PC-9 (cell line): Measurements from ENCODE around the gene NRG4. TPM values are rescaled to one million over a fixed set of nuclear protein-coding genes. Genes with fewer than 3 reads are reported as not detected.
"Not testable (repeated sequence)": the region's sequence is repeated elsewhere in the genome, so short reads cannot be mapped to it uniquely, and the experiment has no call there.

Experiments
- BruUV-seq: library from RNA; stranded (reverse); fragments of 400-500 nt; replicated peaks from 2 replicates; lab custom pipeline; 2021; lab: Mats Ljungman, UMichigan
- CTCF ChIA-PET: fragments of 300-600 bp; sonication (Branson Sonifier 250); formaldehyde crosslinking; loops from one replicate; lab custom pipeline; 2022; ENCODE audit warnings: antibody characterized with exemption; lab: Charles Lee
- POLR2A ChIA-PET: fragments of 300-600 bp; sonication (Branson Sonifier 250); formaldehyde crosslinking; loops from one replicate; lab custom pipeline; 2022; ENCODE audit warnings: antibody characterized with exemption; ENCODE audit not compliant: unreplicated experiment; lab: Charles Lee
- DNase-seq, 2 experiments: peaks; one replicate each; pipeline versions ENCODE4 v3.0.0 to v3.0.0-alpha.2; 2015 to 2022; ENCODE audit warnings: mixed read lengths in 1 of 2
- H2AFZ ChIP-seq: fragments of 200-600 bp; sonication (generic); 2 replicates; pipeline ENCODE4 v1.8.1; 2017; ENCODE audit warnings: antibody characterized with exemption
- H3F3A ChIP-seq: fragments of 200-600 bp; sonication (generic); 2 replicates; pipeline ENCODE4 v1.8.1; 2017; ENCODE audit warnings: antibody characterized with exemption, mild to moderate bottlenecking, low read depth; ENCODE audit not compliant: insufficient read depth
- H3K27ac ChIP-seq: fragments of 200-600 bp; sonication (generic); 2 replicates; pipeline ENCODE4 v1.6.1; 2016; ENCODE audit warnings: mixed run types
- H3K27me3 ChIP-seq: fragments of 200-600 bp; sonication (generic); 2 replicates; pipeline ENCODE4 v1.6.1; 2016; ENCODE audit warnings: low read depth, mixed run types; ENCODE audit not compliant: insufficient read depth
- H3K36me3 ChIP-seq: fragments of 200-600 bp; sonication (generic); 2 replicates; pipeline ENCODE4 v1.6.1; 2016; ENCODE audit warnings: low read depth, mixed run types
- H3K4me1 ChIP-seq: fragments of 200-600 bp; sonication (generic); replicated peaks from 2 replicates; pipeline ENCODE4 v1.6.1; 2016; ENCODE audit warnings: mixed run types; ENCODE audit not compliant: insufficient read depth
- H3K4me2 ChIP-seq: fragments of 200-600 bp; sonication (generic); 2 replicates; pipeline ENCODE4 v1.6.1; 2017; ENCODE audit warnings: mixed run types
- H3K4me3 ChIP-seq: fragments of 200-600 bp; sonication (generic); 2 replicates; pipeline ENCODE4 v1.6.1; 2016; ENCODE audit warnings: mixed run types
- H3K79me2 ChIP-seq: fragments of 200-600 bp; sonication (generic); 2 replicates; pipeline ENCODE4 v1.6.1; 2017; ENCODE audit warnings: low read depth, mixed run types
- H3K9me2 ChIP-seq: fragments of 200-600 bp; sonication (generic); 2 replicates; pipeline ENCODE4 v1.8.1; 2017; ENCODE audit warnings: mild to moderate bottlenecking; ENCODE audit not compliant: insufficient read depth
- H3K9me3 ChIP-seq: fragments of 200-600 bp; sonication (generic); 2 replicates; pipeline ENCODE4 v1.8.1; 2016; ENCODE audit warnings: low read depth; ENCODE audit not compliant: insufficient read depth
- H4K20me1 ChIP-seq: fragments of 200-600 bp; sonication (generic); 2 replicates; pipeline ENCODE4 v1.8.1; 2017; ENCODE audit not compliant: insufficient read depth
- EZH2 ChIP-seq: fragments of 200-600 bp; sonication (generic); IDR thresholded peaks from 2 replicates; pipeline ENCODE4 v1.8.0; 2017; ENCODE audit warnings: antibody characterized with exemption, low read depth
- intact Hi-C: fragments of 100-400 bp; cut with micrococcal nuclease; formaldehyde crosslinking; loops from one replicate; pipeline ENCODE4 v1.10.0; 2022; ENCODE audit not compliant: unreplicated experiment
- total RNA-seq: library from RNA; stranded (reverse); gene quantifications from 2 replicates; pipeline ENCODE4 v1.2.3, GENCODE V29; 2021
- TF ChIP-seq, protein P1 (sequence below): fragments of 200-600 bp; sonication (generic); conservative IDR thresholded peaks from 2 replicates; pipeline ENCODE4 v1.6.1; 2017; ENCODE audit warnings: mixed run types, antibody characterized with exemption, mild to moderate bottlenecking, moderate library complexity

Gene NRG4
- total RNA-seq, 1 experiment from 2014 or later = 11.3 TPM

DNA sequence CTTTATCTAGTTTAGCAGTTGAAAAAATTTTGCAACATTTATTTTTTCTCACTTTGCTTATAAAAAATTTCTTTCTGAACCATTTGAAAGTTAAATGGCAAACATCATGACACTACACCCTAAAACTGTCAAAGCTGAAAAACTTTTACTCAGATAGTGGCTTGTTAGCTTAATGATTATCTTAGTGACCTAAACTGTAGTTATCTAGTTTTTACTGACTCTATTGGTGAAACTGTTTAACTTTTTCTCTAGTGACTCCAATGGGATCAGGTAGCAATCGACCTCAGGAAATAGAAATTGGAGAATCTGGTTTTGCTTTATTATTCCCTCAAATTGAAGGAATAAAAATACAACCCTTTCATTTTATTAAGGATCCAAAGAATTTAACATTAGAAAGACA lies 95.2 kb downstream of the NRG4 start:
- H3K27ac ChIP-seq = no peak overlapping the region
- no peaks in the 10 kb centered on the region for H3K9me2 ChIP-seq
- no peaks in the 10 kb centered on the region for H3K27me3 ChIP-seq
- H3K4me2 ChIP-seq = no peak overlapping the region
- 0 out of 2 replicates have a peak, but pooled peaks cover 7% of the 10 kb centered on the region for H3K36me3 ChIP-seq
- intact Hi-C loops = no loop called here
- 0 out of 2 replicates have a peak, but pooled peaks cover under 1% of the 10 kb centered on the region for H3K79me2 ChIP-seq
- BruUV-seq = no TSS peak
- DNase-seq = no peak
- H2AFZ ChIP-seq = no peak overlapping the region
- TF ChIP-seq EZH2 = no peak
- TF ChIP-seq, protein P1, sequence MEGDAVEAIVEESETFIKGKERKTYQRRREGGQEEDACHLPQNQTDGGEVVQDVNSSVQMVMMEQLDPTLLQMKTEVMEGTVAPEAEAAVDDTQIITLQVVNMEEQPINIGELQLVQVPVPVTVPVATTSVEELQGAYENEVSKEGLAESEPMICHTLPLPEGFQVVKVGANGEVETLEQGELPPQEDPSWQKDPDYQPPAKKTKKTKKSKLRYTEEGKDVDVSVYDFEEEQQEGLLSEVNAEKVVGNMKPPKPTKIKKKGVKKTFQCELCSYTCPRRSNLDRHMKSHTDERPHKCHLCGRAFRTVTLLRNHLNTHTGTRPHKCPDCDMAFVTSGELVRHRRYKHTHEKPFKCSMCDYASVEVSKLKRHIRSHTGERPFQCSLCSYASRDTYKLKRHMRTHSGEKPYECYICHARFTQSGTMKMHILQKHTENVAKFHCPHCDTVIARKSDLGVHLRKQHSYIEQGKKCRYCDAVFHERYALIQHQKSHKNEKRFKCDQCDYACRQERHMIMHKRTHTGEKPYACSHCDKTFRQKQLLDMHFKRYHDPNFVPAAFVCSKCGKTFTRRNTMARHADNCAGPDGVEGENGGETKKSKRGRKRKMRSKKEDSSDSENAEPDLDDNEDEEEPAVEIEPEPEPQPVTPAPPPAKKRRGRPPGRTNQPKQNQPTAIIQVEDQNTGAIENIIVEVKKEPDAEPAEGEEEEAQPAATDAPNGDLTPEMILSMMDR = no peak
- H3F3A ChIP-seq = 0 out of 2 replicates have a peak, but pooled peaks cover 4% of the 10 kb centered on the region
- no peak overlapping the region for H3K4me3 ChIP-seq
- ChIA-PET POLR2A (no interaction called here), CTCF (no interaction called here)
- H4K20me1 ChIP-seq = no peaks in the 10 kb centered on the region
- H3K4me1 ChIP-seq = no peaks in the 10 kb centered on the region
- H3K9me3 ChIP-seq = no peaks in the 10 kb centered on the region

- H3K4me1 ChIP-seq, H3K4me3 ChIP-seq, CTCF ChIA-PET, H3K4me2 ChIP-seq, H3F3A ChIP-seq, H4K20me1 ChIP-seq, intact Hi-C loops, BruUV-seq, POLR2A ChIA-PET, DNase-seq, H3K9me3 ChIP-seq, H3K27me3 ChIP-seq, H3K9me2 ChIP-seq, H2AFZ ChIP-seq, H3K27ac ChIP-seq: not testable (repeated sequence)
- peaks cover 14% of the 10 kb centered on the region; the same call in 1 of the 2 replicates for H3K36me3 ChIP-seq
- peaks cover 38% of the 10 kb centered on the region for H3K79me2 ChIP-seq
These were observed 101.9 kb downstream of the NRG4 start for GRCh38 chr15:75910355-75910754.

DNA sequence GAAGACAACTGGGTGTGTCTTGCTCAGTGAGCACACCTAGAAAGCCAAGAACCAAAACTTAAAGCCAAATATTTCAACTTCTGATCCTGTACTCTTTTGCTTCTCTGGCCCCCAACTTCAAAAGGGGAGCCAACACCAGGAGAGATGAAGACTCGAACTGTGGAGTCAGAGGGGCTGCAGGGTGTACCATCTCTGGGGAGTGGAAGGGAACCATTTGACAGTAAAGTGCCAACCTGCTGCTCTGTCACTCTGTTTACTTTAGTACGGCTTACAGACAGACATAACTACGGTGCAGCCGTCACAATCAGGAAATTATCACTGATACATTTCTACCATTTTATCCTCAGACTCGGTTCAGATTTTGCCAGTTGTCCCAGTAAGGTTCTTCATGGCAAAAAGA lies 107.0 kb downstream of the NRG4 start:
- intact Hi-C loops = no loop called here
- H3K4me2 ChIP-seq = peak overlapping the region; percentile 73
- no peak overlapping the region for H2AFZ ChIP-seq
- 0 out of 2 replicates have a peak, but pooled peaks cover 3% of the 10 kb centered on the region for H4K20me1 ChIP-seq
- CTCF ChIA-PET = no interaction called here
- H3K9me2 ChIP-seq = no peaks in the 10 kb centered on the region
- peaks cover 17% of the 10 kb centered on the region for H3K4me1 ChIP-seq
- H3K79me2 ChIP-seq = peaks cover 45% of the 10 kb centered on the region
- H3K9me3 ChIP-seq = no peaks in the 10 kb centered on the region
- H3K27me3 ChIP-seq = no peaks in the 10 kb centered on the region
- no peak overlapping the region for H3K27ac ChIP-seq
- DNase-seq = no peak
- H3K36me3 ChIP-seq = peaks cover 12% of the 10 kb centered on the region; the same call in 1 of the 2 replicates
- peaks cover 12% of the 10 kb centered on the region; the same call in 1 of the 2 replicates for H3F3A ChIP-seq
- POLR2A ChIA-PET = no interaction called here
- no peak for TF ChIP-seq EZH2
- TF ChIP-seq, protein P1 = no peak
- no peak overlapping the region for H3K4me3 ChIP-seq
- no TSS peak for BruUV-seq
